Esophagus squamous epithelium (tissue), 5 donors: Measurements from ENCODE around the gene TSPY10. TPM values are rescaled to one million over a fixed set of nuclear protein-coding genes. Genes with fewer than 3 reads are reported as not detected.
"Not testable (repeated sequence)": the region's sequence is repeated elsewhere in the genome, so short reads cannot be mapped to it uniquely, and the experiment has no call there.

Experiments used
- DNase-seq: peaks from one replicate; lab custom pipeline; 2025; lab: John Stamatoyannopoulos, UW
- H3K27ac ChIP-seq, 4 donors: fragments of 200-600 bp; sonication (generic); one replicate each; pipeline ENCODE4 v1.5.1; 2016 to 2019; ENCODE audit warnings: mild to moderate bottlenecking in 1 of 4
- H3K27me3 ChIP-seq, 4 donors: fragments of 200-600 bp; sonication (generic); 1 replicate in 3 of 4; 2 replicates in 1 of 4; pipeline versions ENCODE4 v1.5.1 to v1.6.0; 2017 to 2021; ENCODE audit warnings: antibody characterized with exemption in 1 of 4
- H3K36me3 ChIP-seq, 3 donors: fragments of 200-600 bp; sonication (generic); one replicate each; pipeline ENCODE4 v1.5.1; 2016 to 2019
- H3K4me1 ChIP-seq, 3 donors: fragments of 200-600 bp; sonication (generic); one replicate each; pipeline ENCODE4 v1.5.1; 2017 to 2019
- H3K4me3 ChIP-seq, 4 donors: fragments of 200-600 bp; sonication (generic); 1 replicate in 3 of 4; 2 replicates in 1 of 4; pipeline ENCODE4 v1.5.1; 2016 to 2019; ENCODE audit warnings: mild to moderate bottlenecking in 2 of 4, moderate library complexity in 1 of 4
- H3K9me3 ChIP-seq, 3 donors: fragments of 200-600 bp; sonication (generic); one replicate each; pipeline ENCODE4 v1.5.1; 2016 to 2019
- WGBS, 2 donors: methylation state at CpG; one replicate each; pipeline ENCODE4 v1.1.5; 2018; 5-methylcytosine and 5-hydroxymethylcytosine counted together
- intact Hi-C: fragments of 100-400 bp; cut with DNase I; formaldehyde crosslinking; loops from one replicate; pipeline ENCODE4 v1.15.0; 2022
- total RNA-seq, 4 donors: library from RNA; depleted of rRNA; stranded (reverse); fragments of >200 nt; gene quantifications; one replicate each; pipeline ENCODE4 v1.1.0, GENCODE V29; 2016
- donor health status: DM: yes; HTN: yes; CAD: no.

Gene TSPY10, protein sequence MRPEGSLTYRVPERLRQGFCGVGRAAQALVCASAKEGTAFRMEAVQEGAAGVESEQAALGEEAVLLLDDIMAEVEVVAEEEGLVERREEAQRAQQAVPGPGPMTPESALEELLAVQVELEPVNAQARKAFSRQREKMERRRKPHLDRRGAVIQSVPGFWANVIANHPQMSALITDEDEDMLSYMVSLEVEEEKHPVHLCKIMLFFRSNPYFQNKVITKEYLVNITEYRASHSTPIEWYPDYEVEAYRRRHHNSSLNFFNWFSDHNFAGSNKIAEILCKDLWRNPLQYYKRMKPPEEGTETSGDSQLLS
- total RNA-seq = not detected

DNA sequence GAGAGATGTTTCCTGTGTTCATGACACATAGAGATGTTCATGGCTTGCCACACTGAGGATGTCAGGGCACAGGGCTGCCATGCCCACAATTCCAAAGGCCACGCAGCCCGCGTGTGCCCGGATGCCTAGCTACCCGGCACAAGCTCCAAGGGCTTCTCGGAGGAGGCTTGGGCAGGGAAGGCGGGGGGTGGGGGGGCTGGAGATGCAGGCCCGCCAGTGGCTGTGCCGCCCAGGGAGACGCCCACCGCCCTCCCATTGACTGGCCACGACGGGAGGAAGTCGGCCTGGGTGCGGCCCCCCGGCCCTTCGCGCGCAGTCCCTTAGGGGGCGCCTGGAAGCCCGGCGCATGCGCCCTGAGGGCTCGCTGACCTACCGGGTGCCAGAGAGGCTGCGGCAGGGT is at the start of gene TSPY10:
Gene TSPY10, plus strand, starts transcription at position 301 of the 400 bp plus-strand sequence. Its CDS starts 46 bp downstream, at position 347.
- H3K9me3 ChIP-seq, intact Hi-C loops, H3K27ac ChIP-seq, H3K27me3 ChIP-seq, H3K4me1 ChIP-seq, H3K36me3 ChIP-seq, DNase-seq, H3K4me3 ChIP-seq: not testable (repeated sequence)
- no CpG with 5 or more reads among the region's 26 CpGs for WGBS, 2 donors

DNA sequence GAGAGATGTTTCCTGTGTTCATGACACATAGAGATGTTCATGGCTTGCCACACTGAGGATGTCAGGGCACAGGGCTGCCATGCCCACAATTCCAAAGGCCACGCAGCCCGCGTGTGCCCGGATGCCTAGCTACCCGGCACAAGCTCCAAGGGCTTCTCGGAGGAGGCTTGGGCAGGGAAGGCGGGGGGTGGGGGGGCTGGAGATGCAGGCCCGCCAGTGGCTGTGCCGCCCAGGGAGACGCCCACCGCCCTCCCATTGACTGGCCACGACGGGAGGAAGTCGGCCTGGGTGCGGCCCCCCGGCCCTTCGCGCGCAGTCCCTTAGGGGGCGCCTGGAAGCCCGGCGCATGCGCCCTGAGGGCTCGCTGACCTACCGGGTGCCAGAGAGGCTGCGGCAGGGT is 40.7 kb upstream of the TSPY10 start, which contains the start of gene TSPY9:
Gene TSPY9, plus strand, starts transcription at position 301 of the 400 bp plus-strand sequence. Its CDS starts 46 bp downstream, at position 347.
- H3K27ac ChIP-seq, H3K27me3 ChIP-seq, H3K9me3 ChIP-seq, H3K4me1 ChIP-seq, H3K4me3 ChIP-seq, H3K36me3 ChIP-seq, intact Hi-C loops, DNase-seq: not testable (repeated sequence)
- no CpG with 5 or more reads among the region's 26 CpGs for WGBS, 2 donors

DNA sequence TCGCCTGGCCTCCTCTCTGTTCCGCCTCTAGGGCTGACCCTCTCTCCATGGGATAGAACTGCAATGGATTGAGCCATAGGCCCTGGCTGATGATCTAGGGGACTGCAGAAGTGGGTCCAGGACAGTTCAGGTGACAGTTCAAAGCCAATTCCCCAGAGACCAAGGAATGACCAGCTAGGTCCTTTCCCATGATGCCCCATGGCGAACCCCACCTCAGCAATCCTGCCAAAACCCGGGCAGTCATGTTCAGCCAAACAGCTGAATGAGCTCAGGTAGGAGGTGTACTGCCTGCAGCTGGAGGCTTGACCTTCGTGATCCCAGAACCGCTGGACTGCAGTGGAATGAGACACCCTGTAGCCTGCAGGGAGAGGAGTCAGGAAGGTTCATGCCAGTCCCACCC is 23.3 kb upstream of the TSPY10 start:
- intact Hi-C loops, H3K9me3 ChIP-seq, H3K4me3 ChIP-seq, H3K27me3 ChIP-seq, H3K36me3 ChIP-seq, DNase-seq, H3K27ac ChIP-seq, H3K4me1 ChIP-seq: not testable (repeated sequence)
- 55% methylated on average over 2 of the region's 6 CpGs; no CpG with 5 or more reads in 1 of the 2 donors for WGBS, 2 donors

DNA sequence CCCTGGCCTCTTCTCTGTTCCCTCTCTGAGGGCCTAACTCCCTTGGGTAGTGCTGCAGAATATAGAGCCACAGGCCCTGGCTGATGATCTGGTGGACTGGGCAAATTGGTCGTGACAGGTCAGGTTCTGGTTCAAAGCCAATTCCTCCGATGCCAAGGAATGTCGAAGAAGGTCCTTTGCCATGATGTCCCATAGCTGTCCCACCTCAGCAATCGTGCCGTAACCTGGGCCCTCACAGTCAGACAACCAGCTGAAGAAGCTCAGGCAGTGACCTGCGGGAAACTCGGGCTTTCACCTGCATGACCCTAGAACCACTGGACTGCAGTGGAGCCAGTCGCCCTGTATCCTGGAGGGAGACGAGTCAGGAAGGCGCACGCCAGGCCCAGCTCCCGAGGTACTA is 11.4 kb upstream of the TSPY10 start:
- DNase-seq, H3K9me3 ChIP-seq, H3K4me3 ChIP-seq, intact Hi-C loops, H3K27me3 ChIP-seq, H3K27ac ChIP-seq, H3K4me1 ChIP-seq, H3K36me3 ChIP-seq: not testable (repeated sequence)
- WGBS, 2 donors = no CpG with 5 or more reads among the region's 12 CpGs

Other genes with a start within 250 kb of the TSPY10 start
- gene TSPY4, start 190.4 kb upstream of the TSPY10 start, total RNA-seq = not detected
- gene TSPY8, start 170.1 kb upstream of the TSPY10 start, total RNA-seq = not detected
- gene TSPY3, start 129.5 kb upstream of the TSPY10 start, total RNA-seq = not detected
- gene TSPY1, start 60.9 kb upstream of the TSPY10 start, total RNA-seq = not detected
- gene TSPY9, start 40.6 kb upstream of the TSPY10 start, total RNA-seq = not detected